SK-N-SH treated with all-trans-retinoic acid at 6 μM for 48 hours (cell line): ENCODE results near the gene CACNA1I.

Experiments used
- ARNTL ChIP-seq: fragments of 450-650 bp; formaldehyde crosslinking; IDR thresholded peaks from 2 replicates; pipeline ENCODE4 v1.5.0; 2020; ENCODE audit warnings: low read depth, mild to moderate bottlenecking, moderate library complexity, borderline replicate concordance
- CREB5 ChIP-seq: fragments of 250-450 bp; sonication (Bioruptor Pico); IDR thresholded peaks from 2 replicates; pipeline ENCODE4 v1.5.1; 2020; ENCODE audit warnings: low read depth, mild to moderate bottlenecking, moderate library complexity
- PATZ1 ChIP-seq: fragments of 250-450 bp; sonication (Bioruptor Pico); IDR thresholded peaks from 2 replicates; pipeline ENCODE4 v1.8.0; 2020; ENCODE audit warnings: mild to moderate bottlenecking, moderate library complexity, borderline replicate concordance
- POU6F1 ChIP-seq: fragments of 250-450 bp; sonication (Bioruptor Pico); IDR thresholded peaks from 2 replicates; pipeline ENCODE4 v1.8.0; 2021; ENCODE audit warnings: low read depth, mild to moderate bottlenecking, moderate library complexity, borderline replicate concordance

- TF ChIP-seq CREB5 (CRISPR knock-in tag) (no peak), ARNTL (CRISPR knock-in tag) (no peak), PATZ1 (CRISPR knock-in tag) (no peak), POU6F1 (CRISPR knock-in tag) (no peak)
Observed at GRCh38 chr22:39535357-39535725, 35.2 kb upstream of the CACNA1I start.
